Kidney epithelial cell (primary cell): Measurements from ENCODE around the gene H3-3A. TPM values are rescaled to one million over a fixed set of nuclear protein-coding genes. Genes with fewer than 3 reads are reported as not detected.

ENCODE experiments used
- DNase-seq: peaks from one replicate; pipeline ENCODE4 v3.0.0-alpha.2; 2010; ENCODE audit warnings: low read depth
- H3K27me3 ChIP-seq: 2 replicates; pipeline ENCODE4 v1.6.0; 2011; ENCODE audit warnings: low read length; ENCODE audit not compliant: control insufficient read depth, insufficient read depth
- H3K36me3 ChIP-seq: 2 replicates; pipeline ENCODE4 v1.5.1; 2011; ENCODE audit warnings: low read length; ENCODE audit not compliant: control insufficient read depth, insufficient read depth
- H3K4me3 ChIP-seq: 2 replicates; pipeline ENCODE4 v1.5.1; 2011; ENCODE audit warnings: low read depth, mild to moderate bottlenecking, control low read depth, low read length
- CTCF ChIP-seq: IDR thresholded peaks from 2 replicates; pipeline ENCODE4 v1.5.1; 2011; ENCODE audit warnings: mild to moderate bottlenecking, moderate library complexity, low read length, control low read depth, inconsistent platforms; ENCODE audit not compliant: insufficient read depth, poor library complexity, severe bottlenecking
- total RNA-seq: library from RNA; depleted of rRNA; stranded (reverse); fragments of >200 nt; gene quantifications from 2 replicates; pipeline ENCODE4 v1.2.3, GENCODE V29; 2015

The H3-3A gene
- total RNA-seq, 1 donor from 2014 or later: 353 TPM

GRCh38 chr1:226046240-226046639, 16.3 kb upstream of the H3-3A start:
- H3K4me3 ChIP-seq: no peak overlapping the region
- no peak for TF ChIP-seq CTCF
- H3K27me3 ChIP-seq: no peaks in the 10 kb centered on the region
- DNase-seq: peak; percentile 35
- H3K36me3 ChIP-seq: no peaks in the 10 kb centered on the region

GRCh38 chr1:226047495-226047894, 15.0 kb upstream of the H3-3A start:
- DNase-seq: no peak
- Histone ChIP-seq H3K27me3 (no peaks in the 10 kb centered on the region), H3K4me3 (no peak overlapping the region), H3K36me3 (no peaks in the 10 kb centered on the region)
- TF ChIP-seq CTCF: no peak

GRCh38 chr1:226048886-226049285, 13.6 kb upstream of the H3-3A start:
- Histone ChIP-seq H3K4me3 (no peak overlapping the region), H3K36me3 (no peaks in the 10 kb centered on the region), H3K27me3 (no peaks in the 10 kb centered on the region)
- TF ChIP-seq CTCF: no peak
- no peak for DNase-seq

GRCh38 chr1:226050133-226050532, 12.4 kb upstream of the H3-3A start:
- no peaks in the 10 kb centered on the region for H3K36me3 ChIP-seq
- no peak for DNase-seq
- no peaks in the 10 kb centered on the region for H3K27me3 ChIP-seq
- no peak for TF ChIP-seq CTCF
- no peak overlapping the region for H3K4me3 ChIP-seq

- H3K36me3 ChIP-seq: no peaks in the 10 kb centered on the region
- H3K27me3 ChIP-seq: no peaks in the 10 kb centered on the region
- DNase-seq: no peak
- no peak overlapping the region for H3K4me3 ChIP-seq
- TF ChIP-seq CTCF: no peak
Observed at GRCh38 chr1:226051365-226051764, 11.2 kb upstream of the H3-3A start.

- Histone ChIP-seq H3K27me3 (no peaks in the 10 kb centered on the region), H3K36me3 (no peaks in the 10 kb centered on the region), H3K4me3 (no peak overlapping the region)
- TF ChIP-seq CTCF: no peak
- no peak for DNase-seq
Observed at GRCh38 chr1:226052061-226052460, 10.5 kb upstream of the H3-3A start.
